Vagina (tissue), 2 donors: ENCODE results near the gene DUOXA1. TPM values are rescaled to one million over a fixed set of nuclear protein-coding genes. Genes with fewer than 3 reads are reported as not detected.

Experiments
- DNase-seq, 2 donors: peaks; one replicate each; pipeline ENCODE4 v3.0.0-alpha.2; 2017; ENCODE audit errors: extremely low spot score in 2 of 2
- H3K27ac ChIP-seq: fragments of 200-600 bp; sonication (generic); one replicate; pipeline ENCODE4 v1.5.1; 2019
- H3K27me3 ChIP-seq: fragments of 200-600 bp; sonication (generic); one replicate; pipeline ENCODE4 v1.5.1; 2019
- H3K36me3 ChIP-seq, 2 donors: fragments of 200-600 bp; sonication (generic); one replicate each; pipeline ENCODE4 v1.5.1; 2017 to 2019
- H3K4me1 ChIP-seq: fragments of 200-600 bp; sonication (generic); one replicate; pipeline ENCODE4 v1.5.1; 2019
- H3K4me3 ChIP-seq, 2 donors: fragments of 200-600 bp; sonication (generic); 1 replicate in 1 of 2; 2 replicates in 1 of 2; pipeline ENCODE4 v1.5.1; 2016 to 2019
- H3K9me3 ChIP-seq: fragments of 200-600 bp; sonication (generic); one replicate; pipeline ENCODE4 v1.5.1; 2019
- POLR2A ChIP-seq, 2 donors: fragments of 450-650 bp; IDR thresholded peaks; one replicate each; pipeline ENCODE4 v1.6.1; 2017; ENCODE audit warnings: antibody characterized with exemption in 2 of 2, mild to moderate bottlenecking in 2 of 2, moderate library complexity in 2 of 2
- POLR2AphosphoS5 ChIP-seq, 2 donors: sonication (generic); formaldehyde crosslinking; IDR thresholded peaks; one replicate each; pipeline ENCODE4 v1.9.0; 2017; ENCODE audit warnings: antibody characterized with exemption in 2 of 2, mild to moderate bottlenecking in 2 of 2, low read depth in 1 of 2; ENCODE audit not compliant: insufficient read depth in 1 of 2
- intact Hi-C: fragments of 100-400 bp; cut with DNase I; formaldehyde crosslinking; loops from one replicate; pipeline ENCODE4 v1.15.1; 2023
- total RNA-seq: library from RNA; depleted of rRNA; stranded (reverse); fragments of >200 nt; gene quantifications from one replicate; pipeline ENCODE4 v1.2.3, GENCODE V29; 2016
- TF ChIP-seq, protein P1 (sequence below), 3 experiments: fragments of 450-650 bp in 2 of 3; fragments of 200-600 bp in 1 of 3; sonication (generic) in 1 of 3; IDR thresholded peaks; one replicate each; pipeline ENCODE4 v1.5.1; 2017 to 2019; ENCODE audit warnings: antibody characterized with exemption in 3 of 3, mild to moderate bottlenecking in 2 of 3, moderate library complexity in 2 of 3

The DUOXA1 gene
- total RNA-seq, 1 donor from 2014 or later = 66.5 TPM

DNA sequence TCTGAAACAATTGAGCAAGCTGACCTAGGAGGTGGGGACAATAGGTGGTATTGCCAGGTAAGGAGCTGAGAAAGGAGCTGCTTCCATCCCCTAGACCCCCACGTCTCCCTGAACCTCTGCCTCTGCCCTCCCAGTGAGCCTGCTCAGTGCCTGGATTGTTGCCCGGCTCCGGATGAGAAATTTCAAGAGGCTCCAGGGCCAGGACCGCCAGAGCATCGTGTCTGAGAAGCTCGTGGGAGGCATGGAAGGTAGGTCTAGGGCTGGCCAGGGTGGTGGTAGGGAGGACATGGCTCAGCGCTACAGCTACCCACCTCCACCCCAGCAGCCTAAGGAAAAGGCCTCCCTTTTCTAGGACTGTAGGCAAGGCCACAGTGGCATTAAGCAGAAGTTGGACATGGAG, 13.4 kb upstream of the DUOXA1 start:
- Histone ChIP-seq H3K36me3 (no peaks in the 10 kb centered on the region), H3K9me3 (no peaks in the 10 kb centered on the region), H3K27ac (no peak overlapping the region), H3K4me3 (no peak overlapping the region), H3K4me1 (peaks cover 4% of the 10 kb centered on the region), H3K27me3 (no peaks in the 10 kb centered on the region)
- intact Hi-C loops = no loop called here
- TF ChIP-seq POLR2A (IDR thresholded peaks at IDR 0.05) = no peak
- no peak for TF ChIP-seq POLR2AphosphoS5 (IDR thresholded peaks at IDR 0.05; ENCODE audit: insufficient read depth in 1 of 2, low read depth in 1 of 2)
- TF ChIP-seq, protein P1, sequence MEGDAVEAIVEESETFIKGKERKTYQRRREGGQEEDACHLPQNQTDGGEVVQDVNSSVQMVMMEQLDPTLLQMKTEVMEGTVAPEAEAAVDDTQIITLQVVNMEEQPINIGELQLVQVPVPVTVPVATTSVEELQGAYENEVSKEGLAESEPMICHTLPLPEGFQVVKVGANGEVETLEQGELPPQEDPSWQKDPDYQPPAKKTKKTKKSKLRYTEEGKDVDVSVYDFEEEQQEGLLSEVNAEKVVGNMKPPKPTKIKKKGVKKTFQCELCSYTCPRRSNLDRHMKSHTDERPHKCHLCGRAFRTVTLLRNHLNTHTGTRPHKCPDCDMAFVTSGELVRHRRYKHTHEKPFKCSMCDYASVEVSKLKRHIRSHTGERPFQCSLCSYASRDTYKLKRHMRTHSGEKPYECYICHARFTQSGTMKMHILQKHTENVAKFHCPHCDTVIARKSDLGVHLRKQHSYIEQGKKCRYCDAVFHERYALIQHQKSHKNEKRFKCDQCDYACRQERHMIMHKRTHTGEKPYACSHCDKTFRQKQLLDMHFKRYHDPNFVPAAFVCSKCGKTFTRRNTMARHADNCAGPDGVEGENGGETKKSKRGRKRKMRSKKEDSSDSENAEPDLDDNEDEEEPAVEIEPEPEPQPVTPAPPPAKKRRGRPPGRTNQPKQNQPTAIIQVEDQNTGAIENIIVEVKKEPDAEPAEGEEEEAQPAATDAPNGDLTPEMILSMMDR (IDR thresholded peaks at IDR 0.05) = no peak
- DNase-seq = no peak

DNA sequence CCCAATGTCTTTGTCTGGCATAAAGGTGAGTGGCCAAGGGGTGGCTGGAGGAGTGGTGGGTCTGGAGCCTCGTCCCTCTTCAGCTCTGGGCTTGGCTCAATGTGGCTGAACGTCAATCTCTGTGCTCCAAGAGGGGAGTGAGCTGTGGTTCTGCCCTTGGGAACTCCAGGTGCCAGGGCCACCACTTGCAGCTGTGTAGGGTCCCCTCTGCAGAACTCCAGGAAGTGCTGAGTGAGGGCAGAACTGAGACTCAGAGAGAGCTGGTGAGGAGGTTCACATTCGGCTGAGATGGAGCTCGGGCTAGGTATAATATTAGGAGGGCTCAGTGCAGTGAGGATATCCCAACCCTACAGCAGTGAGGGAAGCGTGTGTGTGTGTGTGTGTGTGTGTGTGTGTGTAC, 11.7 kb upstream of the DUOXA1 start:
- Histone ChIP-seq H3K27ac (no peak overlapping the region), H3K36me3 (no peaks in the 10 kb centered on the region), H3K4me3 (no peak overlapping the region), H3K27me3 (no peaks in the 10 kb centered on the region), H3K9me3 (no peaks in the 10 kb centered on the region), H3K4me1 (peaks cover 4% of the 10 kb centered on the region)
- TF ChIP-seq POLR2A (IDR thresholded peaks at IDR 0.05) = no peak
- TF ChIP-seq POLR2AphosphoS5 (IDR thresholded peaks at IDR 0.05; ENCODE audit: insufficient read depth in 1 of 2, low read depth in 1 of 2) = no peak
- TF ChIP-seq, protein P1 (IDR thresholded peaks at IDR 0.05) = no peak
- intact Hi-C loops = no loop called here
- DNase-seq = no peak

DNA sequence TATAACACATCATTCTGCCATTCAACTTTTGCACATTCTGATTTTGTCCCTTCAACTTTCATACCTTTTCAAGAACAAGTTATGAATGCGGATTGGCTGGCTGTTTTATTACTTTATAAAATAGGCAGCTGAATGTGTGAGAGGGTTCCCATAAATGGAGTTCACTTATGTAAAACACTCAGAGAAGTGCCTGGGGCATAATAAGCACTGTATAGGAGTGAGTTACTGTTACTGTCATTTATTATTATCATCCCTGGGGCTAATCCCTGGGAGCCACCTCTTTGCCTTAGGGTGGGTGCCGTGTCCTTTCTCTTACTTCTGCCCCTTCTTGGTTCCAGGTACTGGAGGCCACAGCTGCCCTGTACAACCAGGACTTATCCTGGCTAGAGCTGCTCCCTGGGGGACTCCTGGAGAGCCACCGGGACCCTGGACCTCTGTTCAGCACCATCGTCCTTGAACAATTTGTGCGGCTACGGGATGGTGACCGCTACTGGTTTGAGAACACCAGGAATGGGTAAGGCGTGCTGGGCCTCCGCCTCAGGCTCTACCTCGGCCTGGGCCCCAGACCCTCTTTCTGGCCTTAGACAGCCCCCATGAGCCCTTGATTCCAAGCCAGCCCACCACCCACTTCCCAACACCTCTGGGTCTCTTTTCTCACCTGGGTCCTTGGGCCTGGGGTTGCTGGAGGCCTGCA, 11.0 kb upstream of the DUOXA1 start:
- DNase-seq = no peak
- Histone ChIP-seq H3K4me1 (peaks cover under 1% of the 10 kb centered on the region), H3K27ac (no peak overlapping the region), H3K27me3 (no peaks in the 10 kb centered on the region), H3K4me3 (no peak overlapping the region), H3K9me3 (no peaks in the 10 kb centered on the region), H3K36me3 (no peaks in the 10 kb centered on the region)
- TF ChIP-seq, protein P1 (IDR thresholded peaks at IDR 0.05) = no peak
- no peak for TF ChIP-seq POLR2A (IDR thresholded peaks at IDR 0.05)
- no peak for TF ChIP-seq POLR2AphosphoS5 (IDR thresholded peaks at IDR 0.05; ENCODE audit: insufficient read depth in 1 of 2, low read depth in 1 of 2)
- intact Hi-C loops = no loop called here

DNA sequence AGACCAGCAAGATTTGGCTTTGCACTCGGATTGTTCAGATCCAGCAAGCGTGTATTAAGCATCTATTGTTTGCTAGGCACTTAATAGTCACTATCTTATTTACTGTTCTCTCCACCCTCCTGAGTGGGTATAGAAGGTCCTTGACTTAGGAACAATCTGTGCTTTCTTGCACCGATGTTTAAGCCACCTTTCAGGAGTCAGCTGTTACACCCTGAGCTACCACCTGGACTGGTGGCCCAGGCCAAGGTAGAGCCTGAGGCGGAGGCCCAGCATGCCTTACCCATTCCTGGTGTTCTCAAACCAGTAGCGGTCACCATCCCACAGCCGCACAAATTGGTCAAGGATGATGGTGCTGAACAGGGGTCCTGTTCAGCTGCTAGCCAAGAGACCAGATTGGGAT, 10.1 kb upstream of the DUOXA1 start:
- Histone ChIP-seq H3K9me3 (no peaks in the 10 kb centered on the region), H3K4me1 (no peaks in the 10 kb centered on the region), H3K36me3 (no peaks in the 10 kb centered on the region), H3K27me3 (peaks cover 5% of the 10 kb centered on the region), H3K27ac (no peak overlapping the region), H3K4me3 (no peak overlapping the region)
- TF ChIP-seq POLR2AphosphoS5 (IDR thresholded peaks at IDR 0.05; ENCODE audit: insufficient read depth in 1 of 2, low read depth in 1 of 2) (no peak), POLR2A (IDR thresholded peaks at IDR 0.05) (no peak)
- TF ChIP-seq, protein P1 (IDR thresholded peaks at IDR 0.05) = no peak
- no peak for DNase-seq
- intact Hi-C loops = no loop called here
